Cerebellar cortex (tissue), 1 donor: Measurements from ENCODE around the gene TNIP3.

ENCODE experiments used
- DNase-seq: peaks from one replicate; pipeline ENCODE4 v3.0.0-alpha.2; 2015; ENCODE audit warnings: low spot score

The TNIP3 gene

DNA sequence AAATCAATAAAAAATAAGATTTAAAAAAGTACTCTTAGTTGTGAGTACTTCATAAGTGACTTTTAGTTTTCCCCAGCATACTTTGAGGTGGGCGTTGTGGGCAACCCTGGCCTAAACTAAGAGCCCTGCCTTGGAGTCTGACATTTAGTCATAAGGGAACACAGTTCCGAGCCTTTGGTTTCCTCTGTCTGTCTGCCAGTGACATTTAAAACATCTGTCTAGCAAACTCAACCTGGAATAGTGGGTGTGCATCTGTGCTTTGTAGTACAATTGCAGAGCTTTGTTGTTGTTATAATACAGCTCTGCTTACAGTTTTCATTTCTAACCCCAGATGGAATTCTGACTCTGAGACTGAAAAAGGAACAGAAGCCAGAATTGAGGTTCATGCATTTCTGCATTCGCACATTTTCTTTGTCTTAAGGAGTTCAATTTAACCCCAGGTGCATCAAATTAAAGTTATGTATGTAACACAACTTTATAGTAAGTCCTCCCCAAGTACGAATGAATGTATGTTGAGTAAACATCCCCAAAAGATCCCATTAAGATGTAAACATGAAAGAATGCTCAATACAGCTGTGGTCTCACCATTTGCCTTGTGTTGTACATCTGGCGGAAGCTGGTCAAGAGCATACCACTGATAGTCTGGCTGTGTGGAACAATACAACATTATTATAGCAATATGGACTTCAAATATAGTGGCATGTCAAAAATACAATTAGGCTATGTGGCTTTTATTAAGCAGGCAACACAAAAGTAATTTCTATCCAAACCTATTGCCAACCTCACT, 25.9 kb downstream of the TNIP3 start:
- DNase-seq, result no peak

DNA sequence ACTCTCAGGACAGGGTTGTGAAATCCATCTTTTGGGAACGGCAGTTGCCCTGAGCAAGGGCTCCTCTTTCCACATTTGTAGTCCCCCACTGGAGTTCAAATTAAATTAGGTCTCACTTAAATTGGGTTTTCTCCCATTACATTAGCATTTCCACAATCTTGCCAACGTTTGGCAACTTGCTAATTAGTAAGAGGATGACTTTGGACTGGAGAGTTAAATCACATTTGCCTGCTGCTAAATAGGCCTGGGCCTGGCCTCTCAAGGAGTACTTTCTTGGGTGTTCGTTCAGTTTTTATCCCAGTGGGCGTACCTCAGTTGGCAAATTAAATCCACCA, 33.8 kb downstream of the TNIP3 start:
- DNase-seq, result no peak

DNA sequence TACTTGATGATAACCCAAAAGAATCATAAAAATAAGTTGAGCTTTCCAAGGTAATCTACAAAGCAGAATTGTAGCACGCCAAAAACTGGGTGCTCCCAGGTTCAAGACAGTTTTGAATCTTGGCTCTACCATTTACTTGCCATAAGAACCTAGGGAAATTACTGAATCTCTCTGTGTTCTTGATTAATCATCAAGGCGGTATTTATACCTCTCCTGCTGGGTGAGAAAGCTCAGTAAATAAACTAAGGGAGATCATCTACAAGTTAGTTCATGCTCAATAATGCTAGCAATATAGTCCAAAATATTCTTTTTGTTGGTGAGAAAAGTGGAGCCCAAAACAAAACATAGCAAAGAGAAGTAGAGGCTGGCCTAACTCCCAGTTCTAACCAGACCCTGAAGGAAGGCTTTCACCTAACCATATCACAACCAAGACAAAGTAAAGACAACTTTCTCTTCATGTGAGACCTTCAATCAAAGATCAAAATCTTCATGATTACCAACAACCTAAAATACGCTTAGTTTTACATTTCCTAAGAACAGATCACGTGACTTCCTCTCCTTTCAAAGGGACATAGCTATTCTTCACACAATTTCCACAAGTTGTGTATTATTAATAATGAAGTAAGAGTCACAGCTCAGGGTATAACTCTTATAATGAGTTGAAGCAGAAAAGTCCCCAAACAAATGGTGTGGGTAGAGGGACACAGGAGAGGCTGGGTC, 34.4 kb downstream of the TNIP3 start:
- no peak for DNase-seq

DNA sequence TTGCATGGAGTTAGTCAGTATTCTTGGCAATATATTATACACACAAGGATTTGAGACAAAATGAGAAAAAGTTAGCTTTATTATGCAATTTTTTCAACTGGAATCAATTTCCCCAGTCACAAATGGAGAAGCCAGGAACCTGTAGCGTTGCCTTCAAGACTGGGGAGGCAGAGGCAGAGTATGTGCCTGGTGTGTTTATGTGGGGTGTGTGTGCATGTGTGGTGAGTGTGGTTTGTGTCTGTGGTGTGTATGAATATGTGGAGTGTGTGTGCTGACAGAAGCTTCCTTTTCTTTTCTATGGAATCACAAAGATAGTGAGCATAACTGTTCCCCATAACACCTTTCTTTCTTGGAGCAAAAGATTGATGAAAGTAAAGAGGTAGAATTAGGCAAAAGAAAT, 37.0 kb downstream of the TNIP3 start:
- DNase-seq, result no peak

DNA sequence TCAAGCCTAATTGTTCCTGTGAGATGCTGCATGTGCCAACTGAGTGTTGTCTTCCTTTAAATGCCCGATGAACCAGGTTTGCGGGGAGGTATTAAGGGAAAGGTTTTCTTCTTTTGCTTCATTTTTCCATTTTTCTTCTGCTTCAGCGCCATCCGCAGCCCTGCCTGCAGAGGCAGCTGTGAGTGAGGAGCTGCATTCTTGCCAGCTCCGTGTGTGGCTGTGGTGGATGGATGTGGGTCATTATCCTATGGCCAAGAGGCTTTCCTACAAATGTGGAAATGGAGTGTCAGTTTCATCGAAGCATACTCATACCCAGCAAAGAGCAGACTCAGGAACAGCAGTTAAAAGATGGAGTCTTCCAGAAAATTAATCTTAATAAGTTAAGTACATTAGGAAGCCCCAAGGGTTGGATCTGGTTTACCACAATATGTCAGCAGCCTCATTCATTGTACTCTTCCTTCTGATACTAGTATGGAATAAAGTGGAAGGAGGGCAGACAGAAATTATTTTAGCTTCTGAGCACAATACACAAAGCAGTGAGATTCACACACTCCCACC, 37.6 kb downstream of the TNIP3 start:
- no peak for DNase-seq

DNA sequence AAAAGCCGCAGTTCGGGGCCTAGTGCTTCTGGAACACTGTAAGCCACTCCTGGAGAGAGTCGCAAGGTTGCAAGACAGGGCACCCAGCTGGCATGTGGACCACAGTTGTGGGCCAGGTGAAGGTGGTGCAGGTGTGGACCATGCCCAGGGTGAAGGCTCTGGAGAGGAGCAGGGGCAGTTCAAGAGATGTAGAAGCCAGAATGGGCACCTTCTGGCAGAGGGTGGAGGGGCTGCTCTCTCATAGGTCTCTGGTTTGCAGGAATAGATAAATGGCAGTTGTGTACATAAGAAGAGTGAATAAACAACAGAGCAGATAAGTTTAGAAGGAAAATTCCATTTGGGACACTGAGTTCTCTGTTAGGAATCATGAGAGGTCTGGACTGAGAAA, 38.6 kb downstream of the TNIP3 start:
- DNase-seq, result no peak

DNA sequence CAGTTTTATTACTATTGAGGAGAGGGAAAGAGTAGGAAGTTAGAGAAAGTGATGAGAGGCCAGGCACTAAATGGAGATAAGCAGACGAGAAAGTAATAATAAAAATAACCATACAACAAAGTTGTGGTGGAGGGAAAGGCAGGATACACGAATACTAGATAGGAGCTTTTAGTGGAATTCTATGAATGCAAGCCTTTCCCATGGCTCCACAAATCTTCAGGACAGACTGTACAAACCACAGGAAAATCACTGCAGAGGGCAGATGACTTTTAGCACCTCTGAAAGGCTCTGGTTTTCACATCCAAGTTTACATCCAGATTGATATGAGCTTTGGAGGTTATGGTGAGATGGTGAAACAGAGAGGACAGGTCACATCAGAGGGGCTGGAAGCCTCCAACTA, 41.5 kb downstream of the TNIP3 start:
- DNase-seq, result no peak

DNA sequence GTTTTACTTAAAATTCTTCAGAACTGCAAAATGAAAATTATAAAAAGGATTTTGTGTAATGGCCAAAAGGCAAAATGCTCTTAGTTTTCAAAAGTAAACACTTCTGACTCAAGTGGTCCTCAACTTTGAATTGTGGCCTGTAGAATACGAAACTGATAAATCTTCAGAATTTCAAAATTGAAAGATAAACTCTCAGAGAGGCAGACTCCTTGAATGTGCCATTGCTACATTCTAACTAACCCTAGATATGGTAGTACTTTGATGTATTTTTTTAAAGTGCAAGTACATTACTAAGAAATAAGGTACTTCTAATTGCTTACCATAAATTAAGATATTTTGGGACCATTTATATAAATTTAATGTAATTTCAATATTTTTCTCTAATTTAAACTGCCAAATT, 44.4 kb downstream of the TNIP3 start:
- no peak for DNase-seq

DNA sequence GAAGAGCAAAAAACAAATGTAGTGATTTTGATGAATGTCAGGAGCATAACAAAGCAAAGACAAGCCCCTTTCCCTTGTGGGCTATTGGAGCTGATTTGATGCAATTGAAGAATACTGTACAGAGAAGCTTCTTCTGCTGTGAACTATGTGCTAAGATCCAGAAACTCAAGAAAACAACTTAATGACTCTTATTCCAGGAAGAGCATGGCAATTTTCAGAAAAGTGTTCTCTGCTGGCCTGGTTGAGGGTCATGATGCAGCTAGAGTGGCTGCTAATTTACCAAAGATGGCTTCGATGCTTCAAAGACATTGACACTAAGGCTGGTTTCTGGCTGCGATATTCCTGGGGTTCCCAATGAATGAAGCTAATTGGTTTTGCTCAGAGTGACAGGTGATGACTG, 45.8 kb downstream of the TNIP3 start:
- no peak for DNase-seq

DNA sequence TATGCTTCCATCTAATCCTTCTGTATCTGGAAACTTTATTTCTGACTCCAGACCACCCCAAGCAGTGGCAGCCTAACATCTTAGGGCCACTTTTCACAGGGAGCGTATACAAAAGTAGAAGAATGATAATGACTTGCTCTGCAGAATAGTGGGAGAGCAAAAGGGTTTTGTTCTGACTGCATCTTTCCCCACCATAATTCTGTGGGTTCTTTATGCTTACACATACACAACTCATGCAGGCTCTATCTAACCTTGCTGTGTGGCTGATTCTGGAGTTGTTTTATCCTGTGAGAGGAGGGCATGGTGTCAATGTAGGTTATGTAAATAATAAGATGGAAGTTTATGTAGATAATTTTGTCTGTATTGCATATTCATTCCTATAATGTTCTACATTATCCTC, 49.4 kb downstream of the TNIP3 start:
- no peak for DNase-seq

DNA sequence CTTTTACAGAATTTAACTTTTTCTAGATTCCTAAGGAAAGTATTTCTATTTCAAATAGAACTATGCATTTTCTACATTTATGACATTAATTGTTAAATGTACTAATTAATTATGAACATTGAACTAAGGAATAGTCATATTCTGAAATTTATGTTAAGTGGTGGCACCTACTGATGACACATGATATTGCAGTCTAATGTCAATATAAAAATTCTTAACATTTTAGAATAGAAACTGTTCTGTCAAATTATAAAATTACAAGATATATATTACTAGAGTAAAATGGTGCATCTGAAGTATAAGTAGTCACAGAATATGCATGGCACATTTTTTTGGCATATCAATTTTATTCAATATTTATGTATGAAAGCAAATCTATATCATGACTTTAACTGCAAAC, 51.6 kb downstream of the TNIP3 start:
- no peak for DNase-seq

DNA sequence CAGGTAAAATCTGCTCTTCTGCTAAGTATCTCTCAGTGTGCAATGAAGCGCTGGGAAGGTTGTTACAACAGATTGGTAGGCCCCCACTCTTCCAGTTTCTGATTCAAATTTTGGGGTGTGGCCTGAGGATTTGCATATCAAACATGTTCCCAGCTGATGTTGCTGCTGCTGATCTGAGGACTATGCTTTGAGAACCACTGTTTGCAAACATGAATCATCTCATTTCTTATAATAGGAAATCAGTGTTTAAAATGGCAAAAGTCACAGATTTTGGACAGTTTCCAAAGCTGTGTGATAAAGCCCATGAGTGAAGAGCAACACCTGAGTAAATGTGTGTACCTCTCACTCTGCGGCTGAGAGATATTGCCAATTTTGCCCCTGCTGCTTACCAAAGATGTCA, 55.6 kb downstream of the TNIP3 start:
- DNase-seq, result no peak

DNA sequence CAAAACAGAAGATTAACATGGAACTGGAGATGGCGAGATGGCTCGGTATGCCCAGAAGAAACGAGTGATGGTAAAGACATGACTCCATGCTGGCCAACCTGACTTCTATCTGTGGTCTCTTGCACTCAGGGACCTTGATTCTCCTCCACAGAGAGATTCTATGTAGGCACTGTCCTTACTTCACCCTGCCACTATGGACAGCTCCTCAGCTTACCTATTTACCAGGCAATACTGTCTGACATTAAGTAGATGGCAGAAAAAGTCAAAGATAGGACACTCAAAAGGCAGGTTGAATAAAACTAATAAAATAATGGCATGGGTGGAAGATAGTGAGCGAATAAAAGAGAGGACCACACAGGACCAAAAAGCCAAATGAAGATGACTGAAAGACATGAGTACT, 56.6 kb downstream of the TNIP3 start:
- DNase-seq, result no peak

DNA sequence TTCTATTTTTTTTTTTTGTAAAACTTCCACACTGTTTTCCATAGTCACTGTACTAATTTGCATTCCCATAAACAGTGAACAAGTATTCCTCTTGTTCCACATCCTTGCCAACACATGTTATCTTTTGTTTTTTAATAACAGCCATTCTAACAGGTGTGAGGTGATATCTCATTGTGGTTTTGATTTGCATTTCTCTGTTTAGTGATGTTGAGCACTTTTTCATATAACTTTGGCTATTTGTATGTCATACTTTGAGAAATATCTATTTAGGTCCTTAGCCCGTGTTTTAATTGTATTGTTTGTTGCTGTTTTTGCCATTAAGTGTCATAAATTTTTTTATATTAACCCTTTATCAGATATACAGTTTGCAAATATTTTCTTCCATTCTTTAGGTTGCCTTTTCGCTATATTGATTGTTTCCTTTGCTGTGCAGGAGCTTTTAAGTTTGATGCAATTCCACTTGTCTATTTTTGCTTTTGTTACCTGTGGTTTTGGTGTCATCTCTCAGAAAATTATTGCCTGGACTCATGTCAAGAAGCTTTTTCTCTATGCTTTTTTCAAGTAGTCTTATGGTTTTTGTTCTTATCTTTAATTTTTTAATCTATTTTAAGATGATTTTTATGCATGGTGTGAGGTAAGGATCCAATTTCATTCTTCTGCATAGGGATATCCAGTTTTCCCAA, 63.9 kb downstream of the TNIP3 start:
- no peak for DNase-seq

DNA sequence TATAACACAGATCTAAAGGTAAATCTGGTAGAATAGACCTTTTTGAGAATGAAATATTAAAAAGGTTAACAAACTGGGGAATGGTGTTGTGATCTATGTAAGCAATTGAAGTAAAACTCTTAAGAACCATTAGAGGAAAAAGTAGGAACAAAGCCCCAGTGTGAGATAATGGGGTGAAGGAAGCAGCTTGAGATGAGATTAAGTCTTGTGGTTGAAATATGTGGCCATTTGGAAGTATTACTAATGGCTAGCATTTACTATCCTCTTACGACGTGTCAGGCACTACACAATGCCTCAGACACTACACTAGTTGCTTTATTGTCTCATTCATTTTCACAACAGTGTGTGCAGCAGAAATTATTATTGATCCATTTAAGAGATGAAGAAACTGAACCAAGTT, 65.9 kb downstream of the TNIP3 start:
- DNase-seq, result no peak

DNA sequence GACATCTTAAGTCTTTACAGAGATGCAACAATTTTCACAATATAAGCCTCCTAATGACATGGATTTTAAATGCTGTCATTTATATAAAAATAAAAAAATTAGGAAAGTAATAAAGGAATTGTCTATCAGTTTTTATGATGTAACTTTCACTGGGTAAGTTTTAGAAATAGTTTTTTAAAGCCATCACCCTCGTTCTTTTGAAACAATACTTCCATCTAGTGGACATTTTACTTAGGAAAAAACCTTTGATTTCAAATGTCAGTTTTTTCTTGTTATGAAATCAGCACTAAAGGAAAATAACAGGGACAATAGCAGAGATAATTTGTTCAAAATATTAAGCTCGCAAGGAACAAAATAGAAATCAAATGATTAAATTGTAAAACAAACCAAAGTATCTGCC, 67.5 kb downstream of the TNIP3 start:
- DNase-seq, result peak; percentile 32

DNA sequence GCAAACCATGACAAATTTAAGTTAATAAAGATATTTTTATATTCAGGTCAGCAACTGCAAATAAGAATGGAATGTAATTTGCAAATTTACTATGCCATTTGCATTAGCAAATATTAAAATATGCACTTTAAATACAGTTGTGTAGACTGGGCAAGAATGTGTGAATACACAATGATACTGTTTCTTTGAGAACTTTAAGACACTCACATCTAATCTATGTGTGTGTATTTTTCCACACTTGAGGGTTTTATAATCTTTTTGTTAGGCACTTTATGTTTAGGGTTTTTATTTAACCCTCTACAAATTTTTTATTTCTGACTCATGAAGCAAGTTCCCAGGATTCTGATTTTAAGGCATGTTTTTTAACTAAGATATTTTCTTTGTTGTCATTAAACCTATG, 67.9 kb downstream of the TNIP3 start:
- no peak for DNase-seq

DNA sequence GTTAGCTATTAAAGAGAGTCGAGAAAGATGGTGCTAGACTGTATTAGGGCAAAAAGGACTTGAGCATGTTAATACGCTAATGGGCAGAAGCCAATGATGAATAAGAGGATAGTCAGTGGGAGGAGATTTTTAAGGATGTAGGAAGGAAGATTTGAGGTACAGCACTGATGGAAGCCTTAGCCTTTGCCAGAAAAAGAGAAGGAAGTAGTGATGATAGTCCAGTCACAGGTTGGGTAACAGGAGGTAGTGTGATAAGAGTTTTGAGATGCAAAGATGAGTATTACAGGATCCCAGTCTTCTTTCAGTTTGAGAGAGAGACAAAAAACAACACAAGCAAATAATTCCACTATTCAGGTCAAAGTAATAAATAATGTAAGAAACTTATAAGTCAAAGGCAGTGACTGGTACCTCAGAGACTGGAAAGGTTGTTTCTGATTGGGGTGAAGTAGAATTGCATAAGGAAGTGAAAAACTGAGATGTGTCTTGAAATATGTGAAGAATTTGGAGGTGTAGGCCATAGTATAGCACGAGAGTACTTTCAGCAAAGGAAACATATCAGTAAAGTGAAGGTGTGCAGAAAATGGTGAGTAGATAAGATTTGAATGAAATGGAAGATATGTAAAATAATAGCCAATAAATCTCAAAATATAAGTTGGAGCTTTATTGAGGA, 69.7 kb downstream of the TNIP3 start:
- DNase-seq, result no peak

DNA sequence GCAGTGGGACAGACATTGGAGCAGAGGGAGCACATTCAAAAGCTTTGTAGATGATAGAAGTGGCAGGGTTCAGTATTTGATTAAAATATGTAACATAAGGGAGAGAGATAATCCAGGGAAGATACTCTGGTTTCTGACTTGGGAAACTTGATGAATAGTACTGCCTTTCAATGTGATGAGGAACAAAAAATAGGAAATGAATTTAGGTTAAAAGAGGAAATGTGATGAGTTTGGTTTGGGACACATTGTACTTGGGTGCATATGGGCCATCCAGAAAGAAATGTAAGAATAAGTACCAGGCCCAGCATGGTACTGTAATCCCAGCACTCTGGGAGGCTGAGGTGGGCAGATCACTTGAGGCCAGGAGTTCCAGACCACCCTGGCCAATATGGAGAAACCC, 70.9 kb downstream of the TNIP3 start:
- no peak for DNase-seq

DNA sequence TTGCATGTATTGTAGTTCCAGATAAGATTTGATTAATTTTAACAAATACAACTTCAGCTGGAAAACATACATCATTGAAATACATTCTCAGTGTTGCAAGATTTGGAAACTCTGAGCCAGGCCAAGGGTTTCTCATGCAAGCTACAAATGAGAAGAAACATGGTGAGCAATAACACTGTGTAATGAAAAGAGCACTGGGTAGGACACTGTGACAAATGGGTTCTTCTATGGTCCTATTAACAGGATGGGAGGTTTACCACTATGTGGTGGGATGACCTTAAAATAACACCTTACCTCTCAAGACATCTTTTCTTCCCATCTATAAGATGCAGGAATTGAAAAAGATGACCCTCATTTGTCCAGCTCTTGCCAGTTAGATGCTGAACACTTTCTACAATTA, 72.2 kb downstream of the TNIP3 start:
- no peak for DNase-seq

DNA sequence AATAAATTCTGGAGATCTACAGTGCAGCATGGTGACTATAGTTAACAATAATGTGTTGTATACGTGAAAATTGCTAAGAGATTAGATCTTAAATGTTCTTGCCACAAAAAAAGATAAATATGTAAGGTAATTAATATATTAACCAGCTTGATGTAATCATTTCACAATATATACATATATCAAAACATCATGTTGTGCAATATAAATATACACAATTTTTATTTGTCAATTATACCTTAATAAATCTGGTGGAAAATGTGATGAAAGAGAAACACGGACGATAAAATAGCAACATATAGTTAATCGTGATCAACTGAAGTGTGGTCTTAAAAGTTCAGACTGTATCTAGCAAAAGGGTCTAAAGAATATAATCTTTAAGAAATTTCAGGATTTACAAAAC, 75.3 kb downstream of the TNIP3 start:
- no peak for DNase-seq
